Measurements from ENCODE around the gene CSNK1A1.
"Not testable (repeated sequence)": the region's sequence is repeated elsewhere in the genome, so short reads cannot be mapped to it uniquely, and the experiment has no call there.

Gene CSNK1A1

DNA sequence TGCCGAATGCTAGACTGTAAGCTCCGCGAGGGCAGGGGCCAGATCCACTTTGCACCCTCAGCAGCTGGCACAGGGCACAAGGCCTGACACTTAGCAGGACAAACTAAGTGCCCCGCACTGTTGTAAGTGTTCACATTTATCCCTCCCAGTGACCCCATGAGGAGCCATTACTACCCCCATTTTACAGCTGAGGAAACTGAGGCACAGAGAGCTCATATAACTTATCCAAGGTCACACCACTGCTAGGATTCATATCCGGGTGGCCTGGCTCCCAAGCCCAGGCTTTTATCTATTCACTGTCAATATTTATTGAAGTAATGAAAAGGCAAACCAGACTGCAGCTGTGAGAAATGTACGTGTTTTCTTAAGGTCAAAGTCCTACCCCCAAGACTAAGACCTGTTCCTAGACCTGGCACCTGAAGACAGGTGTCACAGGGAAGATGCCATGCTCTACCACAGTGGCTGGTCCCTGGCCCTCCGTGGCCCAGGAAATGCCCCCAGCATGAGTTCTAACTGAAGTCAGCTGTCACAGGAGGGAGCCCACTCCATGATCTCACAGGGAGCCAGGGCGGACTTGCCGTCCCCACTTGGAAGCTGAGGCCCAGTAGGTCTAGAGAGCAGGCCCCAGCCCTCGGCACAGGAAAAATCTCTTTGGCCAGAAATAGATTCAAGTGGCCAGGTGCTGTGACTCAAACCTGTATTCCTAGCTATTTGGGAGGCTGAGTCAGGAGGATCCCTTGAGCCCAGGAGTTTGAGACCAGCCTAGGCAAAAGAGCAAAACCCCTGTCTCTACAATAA lies 97.4 kb downstream of the CSNK1A1 start:
- no peak for DNase-seq

DNA sequence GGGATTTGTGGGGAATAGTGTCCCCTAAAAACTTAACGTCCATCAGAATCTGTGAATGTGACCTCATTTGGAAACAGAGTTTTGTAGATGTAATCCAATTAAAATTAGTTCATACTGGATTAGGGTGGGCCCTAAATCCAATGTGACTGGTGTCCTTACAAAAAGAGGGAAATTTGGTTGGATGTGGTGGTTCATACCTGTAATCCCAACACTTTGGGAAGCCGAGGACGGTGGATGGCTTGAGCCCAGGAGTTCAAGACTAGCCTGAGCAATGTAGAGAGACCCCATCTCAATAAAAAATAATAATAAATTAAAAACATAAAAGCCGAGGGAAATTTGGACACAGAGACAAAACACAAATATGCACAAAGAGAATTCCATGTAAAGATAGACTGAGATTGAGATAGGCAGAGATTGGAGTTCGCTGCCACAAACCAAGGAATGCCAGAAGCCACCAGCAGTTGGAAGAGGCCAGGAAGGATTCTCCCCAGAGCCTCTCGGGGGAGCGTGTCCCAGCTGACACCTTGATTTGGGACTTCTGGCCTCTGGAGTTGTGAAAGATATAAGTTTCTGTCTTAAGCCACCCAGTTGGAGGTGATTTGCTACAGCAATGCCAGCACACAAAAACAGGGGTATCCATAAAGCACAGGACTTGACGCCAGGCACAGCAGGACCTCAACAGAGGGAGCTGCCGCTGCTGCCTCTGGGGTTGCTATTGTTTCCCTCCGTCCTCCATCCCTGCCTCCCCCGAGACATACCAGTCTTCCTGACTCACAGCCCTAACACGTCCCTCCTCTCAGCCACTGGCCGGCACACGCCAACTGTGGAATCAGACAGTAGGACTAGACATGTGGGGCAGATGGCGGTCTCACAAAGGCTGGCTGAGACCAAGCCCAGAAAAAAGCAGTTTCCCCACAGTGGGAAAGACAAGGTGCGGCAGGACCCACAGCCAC lies 98.3 kb downstream of the CSNK1A1 start:
- DNase-seq = no peak

DNA sequence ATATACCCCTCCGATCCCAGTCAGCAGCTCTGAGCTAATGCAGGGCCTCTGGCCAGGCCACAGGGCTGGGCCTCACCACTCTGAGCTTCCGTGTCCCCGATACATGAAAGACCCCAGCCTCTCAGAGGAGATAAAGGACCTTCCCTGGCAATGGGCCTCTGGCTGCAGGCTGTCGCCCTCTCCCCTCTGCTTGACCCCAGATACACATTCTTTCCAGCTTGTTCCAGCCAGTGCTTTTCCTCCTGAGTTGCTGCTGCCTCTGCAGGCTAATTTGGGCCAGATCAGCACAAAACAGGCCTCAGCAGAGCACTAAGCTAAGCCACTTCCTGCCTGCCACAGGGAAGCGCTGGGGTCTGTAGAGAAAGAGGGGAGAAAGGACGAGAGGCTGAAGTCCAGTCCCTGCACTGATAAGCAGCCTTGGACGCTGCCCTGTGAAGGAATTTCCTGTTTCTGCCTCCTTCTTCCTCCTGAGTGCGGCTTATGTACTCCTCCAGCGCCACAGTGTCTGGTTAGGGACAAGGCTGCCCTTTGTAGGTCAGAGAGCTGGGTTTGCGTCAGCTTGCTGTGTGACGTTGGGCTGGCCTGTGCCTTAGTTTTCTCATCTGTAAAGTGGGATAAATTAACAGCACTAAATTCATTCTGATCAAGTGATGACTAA lies 99.1 kb downstream of the CSNK1A1 start:
- no peak for DNase-seq

DNA sequence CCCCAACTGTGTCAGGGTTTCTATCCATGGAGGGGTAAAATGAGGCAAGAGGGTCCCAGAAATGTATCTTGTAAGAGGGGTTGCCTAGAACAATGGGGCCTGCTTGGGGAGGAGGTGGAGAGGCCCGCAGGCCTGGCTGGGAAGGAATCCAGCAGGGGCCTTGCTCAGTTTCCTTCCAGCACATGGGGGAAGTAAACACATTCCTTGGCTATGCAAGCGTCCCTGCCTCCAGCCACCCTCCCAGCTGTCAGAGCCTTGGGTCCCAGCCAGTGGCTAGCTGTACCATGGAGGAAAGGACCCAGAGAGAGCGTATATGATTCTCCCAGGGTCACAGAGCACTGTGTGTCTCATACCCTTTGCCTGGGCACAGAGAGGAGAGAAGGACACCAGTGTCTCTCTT lies 101.0 kb downstream of the CSNK1A1 start:
- no peak for DNase-seq

DNA sequence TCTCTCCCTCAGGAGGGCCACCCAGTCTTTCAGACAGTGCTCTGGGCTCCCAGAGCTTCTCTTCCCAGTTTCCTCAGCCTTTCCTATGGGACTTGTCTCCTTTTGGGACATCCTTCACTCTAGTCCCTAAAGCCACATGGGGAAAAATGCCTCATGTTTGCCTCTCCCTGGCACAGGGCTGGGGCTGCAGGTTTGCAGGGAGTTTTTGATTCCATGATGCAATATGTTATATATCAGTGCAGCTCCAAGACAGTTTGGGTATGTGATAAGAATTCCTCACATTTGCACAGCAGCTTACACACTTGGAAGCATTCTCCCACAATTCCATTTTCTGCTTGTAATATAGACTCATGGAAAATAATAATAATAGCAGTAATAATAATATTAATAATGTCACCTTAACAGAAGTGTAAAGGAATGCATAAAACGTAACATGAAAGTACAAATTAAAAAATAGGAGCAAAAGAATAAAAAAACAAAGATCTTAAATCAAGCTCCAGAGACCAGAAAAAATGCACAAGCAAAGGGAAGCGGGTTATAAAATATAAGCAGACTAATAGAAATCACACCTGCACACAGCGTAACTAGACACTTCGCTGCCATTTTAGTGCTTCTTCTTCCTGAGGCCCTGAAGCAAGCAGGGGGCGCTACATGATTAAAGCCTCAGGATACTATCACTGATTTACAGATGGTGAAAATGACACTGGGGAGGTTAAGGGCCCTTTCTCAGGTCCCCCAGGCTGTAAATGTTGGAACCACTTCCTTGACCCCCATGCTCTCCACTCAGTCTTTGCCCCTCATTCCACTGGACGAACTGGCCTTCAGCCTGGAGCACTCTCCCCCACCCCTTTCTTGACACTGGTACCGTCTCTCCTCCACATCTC lies 102.2 kb downstream of the CSNK1A1 start:
- no peak for DNase-seq

DNA sequence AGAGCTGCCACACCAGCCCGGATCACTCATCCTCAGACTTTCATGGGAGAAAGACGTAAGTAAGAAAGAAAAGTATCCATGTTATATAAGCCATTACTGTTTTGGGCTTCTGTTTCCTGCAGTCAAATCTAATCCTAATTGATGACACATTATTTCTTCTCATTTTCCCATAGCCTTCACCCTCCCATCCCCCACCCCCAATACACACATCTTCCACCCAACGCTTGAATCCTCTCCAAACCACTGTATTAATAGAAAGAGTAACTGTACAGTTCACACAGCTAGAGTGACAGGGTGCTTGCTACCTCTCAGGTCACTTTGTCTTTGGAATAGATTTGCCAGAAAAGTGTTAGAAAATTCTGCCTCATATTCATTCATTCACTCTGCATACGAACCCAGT lies 102.8 kb downstream of the CSNK1A1 start:
- DNase-seq = no peak

DNA sequence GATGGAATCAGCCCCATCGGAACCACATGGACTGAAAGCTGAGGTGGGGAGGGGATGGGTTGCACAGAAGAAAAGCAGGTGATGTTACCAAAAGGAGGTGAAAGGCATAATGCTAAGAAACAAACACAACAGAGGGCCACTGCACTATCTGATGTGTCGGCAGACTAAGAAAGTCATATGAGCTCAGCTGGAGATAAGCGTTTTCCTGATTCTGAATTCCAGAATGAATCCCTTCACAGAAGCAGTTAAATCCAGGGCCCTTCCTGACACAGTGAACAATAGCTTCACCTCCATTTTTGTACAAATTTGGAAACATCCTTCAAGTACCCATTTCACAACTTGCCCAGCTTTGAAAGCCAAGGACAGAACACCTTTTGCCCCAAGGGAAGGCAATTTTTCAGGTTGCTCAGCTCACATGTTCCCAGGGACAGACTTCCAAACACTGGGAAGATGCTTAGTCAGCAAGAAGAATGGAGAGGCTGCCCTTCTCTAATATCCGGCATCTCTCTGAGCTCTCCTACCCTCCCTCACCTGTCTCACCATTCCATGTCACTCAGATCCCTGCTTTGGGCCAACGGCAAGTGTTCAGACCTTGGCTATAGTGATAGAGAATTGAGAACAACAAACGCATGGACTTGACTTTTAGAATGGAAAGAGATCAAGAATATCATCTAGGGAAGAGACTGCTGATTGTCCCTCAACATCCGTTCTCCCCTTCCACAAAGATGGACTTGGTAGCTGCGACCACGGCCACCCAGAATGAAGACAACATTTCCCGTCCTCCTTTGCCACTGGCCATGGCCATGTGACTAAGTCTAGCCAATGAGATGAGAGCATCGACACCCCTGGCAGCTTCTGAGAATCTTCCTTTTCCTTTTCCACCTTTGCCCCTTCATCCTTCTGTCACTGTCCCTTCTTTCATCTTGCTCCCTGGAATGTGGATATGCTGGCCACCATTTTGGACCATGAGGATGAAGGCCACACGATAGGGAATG lies 103.6 kb downstream of the CSNK1A1 start:
- no peak for DNase-seq

DNA sequence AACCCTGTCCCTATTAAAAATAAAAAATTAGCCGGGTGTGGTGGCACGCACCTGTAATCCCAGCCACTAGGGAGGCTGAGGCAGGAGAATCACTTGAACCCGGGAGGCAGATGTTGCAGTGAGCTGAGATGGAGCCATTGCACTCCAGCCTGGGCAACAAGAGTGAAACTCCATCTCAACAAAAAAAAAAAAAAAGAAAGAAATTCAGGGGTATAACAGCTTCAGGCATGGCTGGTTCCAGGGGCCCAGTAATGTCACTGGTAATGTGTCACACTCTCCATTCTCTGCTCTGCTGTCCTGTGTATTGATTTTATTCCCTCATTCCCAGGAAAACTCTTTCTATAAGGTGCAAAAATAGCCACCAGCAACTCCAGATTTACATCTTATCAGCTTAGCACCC lies 104.4 kb downstream of the CSNK1A1 start:
- DNase-seq = not testable (repeated sequence)

DNA sequence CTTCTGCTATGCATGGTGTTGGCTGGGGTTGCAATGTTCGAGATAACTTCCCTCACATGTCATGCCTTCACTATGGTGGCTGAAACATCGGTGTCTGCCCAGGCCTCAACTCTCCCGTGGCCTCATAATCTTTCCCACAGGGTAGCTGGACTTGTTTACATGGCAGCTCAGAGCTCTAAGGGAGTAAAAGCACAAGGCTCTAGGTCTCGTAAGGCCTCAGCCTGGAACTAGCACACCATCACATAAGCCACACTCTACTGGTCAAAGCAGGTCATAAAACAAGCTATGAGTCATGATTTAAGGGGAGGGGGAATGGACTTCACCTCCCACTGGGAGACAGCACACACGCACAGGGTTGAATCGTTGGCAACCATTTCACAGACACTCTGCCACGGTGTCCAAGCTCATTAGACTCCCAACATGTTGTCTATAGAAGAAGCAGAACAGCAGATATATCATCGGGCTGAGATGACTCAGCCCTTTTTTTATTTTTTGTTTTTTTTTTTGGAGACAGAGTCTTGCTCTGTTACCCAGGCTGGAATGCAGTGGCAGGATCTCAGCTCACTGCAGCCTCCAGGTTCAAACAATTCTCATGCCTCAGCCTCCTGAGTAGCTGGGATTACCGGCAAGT lies 105.4 kb downstream of the CSNK1A1 start:
- no peak for DNase-seq

DNA sequence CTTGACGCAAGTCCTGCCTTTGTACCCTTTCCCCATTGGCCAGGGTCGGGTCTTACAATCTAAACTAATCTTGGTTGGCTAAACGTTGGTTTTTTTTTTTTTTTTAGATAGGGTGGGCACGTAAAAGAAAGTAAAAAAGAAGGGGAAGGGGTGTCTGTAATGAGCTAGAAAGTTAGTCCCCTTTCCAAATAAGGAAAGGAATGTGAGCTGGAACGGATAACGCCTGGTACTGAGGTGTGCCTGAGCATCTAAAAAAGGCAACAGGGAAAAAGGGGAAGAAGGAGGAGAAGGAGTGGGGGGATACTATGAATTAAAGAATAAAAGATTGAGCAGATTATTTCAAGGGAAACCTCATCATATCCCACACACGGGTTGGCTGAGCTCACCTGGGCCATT lies 105.9 kb downstream of the CSNK1A1 start:
- DNase-seq = no peak

DNA sequence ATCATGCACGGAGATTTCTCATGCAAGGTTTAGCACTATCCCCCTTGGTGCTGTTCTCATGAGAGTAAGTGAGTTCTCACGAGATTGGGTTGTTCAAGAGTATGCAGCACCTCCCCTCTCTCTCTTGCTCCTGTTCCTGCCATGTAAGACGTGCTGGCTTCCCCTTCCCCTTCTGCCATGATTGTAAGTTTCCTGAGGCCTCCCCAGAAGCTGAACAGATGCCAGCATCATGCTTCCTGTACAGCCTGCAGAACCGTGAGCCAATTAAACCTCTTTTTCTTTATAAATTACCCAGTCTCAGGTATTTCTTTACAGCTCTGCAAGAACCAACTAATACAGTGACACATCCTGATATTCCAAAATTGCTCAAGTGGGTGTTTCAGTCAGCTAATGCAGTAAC lies 106.8 kb downstream of the CSNK1A1 start:
- not testable (repeated sequence) for DNase-seq

DNA sequence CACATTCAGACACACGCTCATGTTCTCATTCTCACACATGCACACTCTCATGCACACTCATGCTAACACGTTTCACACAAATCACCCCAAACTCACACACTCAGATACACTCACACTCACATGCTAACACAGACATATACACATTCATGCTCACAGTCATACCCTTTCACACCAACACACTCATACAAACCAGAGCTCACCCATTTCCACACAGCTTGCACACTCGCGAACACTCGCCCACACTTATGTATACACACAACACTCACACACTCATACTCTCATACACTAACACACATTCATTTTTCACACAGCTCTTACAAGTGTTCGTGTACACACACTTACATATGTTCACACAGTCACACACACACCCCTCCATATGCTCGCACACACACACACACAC lies 108.0 kb downstream of the CSNK1A1 start:
- DNase-seq = no peak

DNA sequence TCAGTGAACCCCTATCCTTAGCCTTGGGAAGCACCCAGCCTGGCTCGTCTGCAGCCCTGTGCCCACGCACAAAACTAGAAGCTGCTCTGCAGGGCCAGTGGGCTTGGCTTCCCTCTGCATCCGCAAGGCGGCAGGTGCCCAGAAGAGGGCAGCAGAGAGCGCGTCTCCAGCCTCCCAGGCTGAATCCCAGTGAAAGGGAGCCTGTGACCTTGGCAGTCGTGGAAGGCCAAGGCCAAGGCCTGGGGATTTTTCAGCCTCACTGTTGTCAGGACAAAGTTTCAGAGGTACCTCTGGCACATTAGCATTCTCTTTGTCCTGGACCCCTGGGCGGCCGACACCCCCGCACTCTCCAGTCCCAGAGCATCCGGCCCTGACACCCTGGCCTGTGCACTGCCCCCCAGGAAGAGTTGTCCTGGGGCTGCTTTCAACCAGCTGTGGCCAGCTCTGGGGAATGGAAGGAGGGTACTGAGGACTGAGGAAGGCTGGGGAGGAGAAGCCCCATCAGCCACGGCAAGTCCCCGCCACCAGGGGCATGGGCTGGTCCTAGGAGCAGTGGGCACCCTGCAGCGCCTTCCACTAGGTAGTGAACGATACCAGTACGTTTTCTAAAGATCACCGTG lies 108.6 kb downstream of the CSNK1A1 start:
- no peak for DNase-seq

Data from GF-D8 (cell line).